Mucosa of descending colon (tissue), 3 donors: Measurements from ENCODE around the gene PCDHGA8. TPM values are rescaled to one million over a fixed set of nuclear protein-coding genes. Genes with fewer than 3 reads are reported as not detected.

Source experiments
- ATAC-seq: fragments of 200-7000 bp; cut with Tn5 transposase; one replicate; pipeline ENCODE4 v1.9.1; 2020; ENCODE audit warnings: mild to moderate bottlenecking, moderate library complexity
- DNase-seq, 3 donors: peaks; one replicate each; pipeline ENCODE4 v3.0.0-alpha.2; 2020
- H3K36me3 ChIP-seq: fragments of 200-600 bp; one replicate; pipeline ENCODE4 v1.8.0; 2021; ENCODE audit warnings: low read depth, mild to moderate bottlenecking
- H3K4me1 ChIP-seq: fragments of 200-600 bp; one replicate; pipeline ENCODE4 v1.8.0; 2021; ENCODE audit warnings: low read depth, mild to moderate bottlenecking
- H3K4me3 ChIP-seq: fragments of 200-600 bp; one replicate; pipeline ENCODE4 v1.8.0; 2021; ENCODE audit warnings: mild to moderate bottlenecking
- H3K9me3 ChIP-seq: fragments of 200-600 bp; one replicate; pipeline ENCODE4 v1.8.0; 2021; ENCODE audit warnings: mild to moderate bottlenecking
- intact Hi-C, 2 donors: fragments of 100-400 bp; cut with DNase I in 1 of 2; cut with micrococcal nuclease in 1 of 2; formaldehyde crosslinking; loops; one replicate each; pipeline versions ENCODE4 v1.11.0 to v1.11.1; 2022; cut with DNase I, micrococcal nuclease
- total RNA-seq, 3 donors: library from RNA; stranded (reverse); fragmentation: NEBNext Ultra II Directional in 2 of 3; extraction: Animal tissue kit (Norgen Biotek cat#: 25700) in 2 of 3; gene quantifications; one replicate each; pipeline versions ENCODE4 v1.2.1 to v1.2.4, GENCODE V29; 2021 to 2023
- TF ChIP-seq, protein P1 (sequence below): fragments of 200-600 bp; IDR thresholded peaks from one replicate; pipeline ENCODE4 v1.8.0; 2022; ENCODE audit warnings: antibody characterized with exemption, mild to moderate bottlenecking
- donor health status: DM: no; HTN: no; CAD: no; lungs with moderate emphysema.
- donor health status: DM: no; HTN: no; CAD: no.
- donor health status: DM: no; HTN: yes; CAD: no.

PCDHGA8 gene
- total RNA-seq, 3 donors from 2014 or later, result 0.78 to 3.8 (median 0.87) TPM

DNA sequence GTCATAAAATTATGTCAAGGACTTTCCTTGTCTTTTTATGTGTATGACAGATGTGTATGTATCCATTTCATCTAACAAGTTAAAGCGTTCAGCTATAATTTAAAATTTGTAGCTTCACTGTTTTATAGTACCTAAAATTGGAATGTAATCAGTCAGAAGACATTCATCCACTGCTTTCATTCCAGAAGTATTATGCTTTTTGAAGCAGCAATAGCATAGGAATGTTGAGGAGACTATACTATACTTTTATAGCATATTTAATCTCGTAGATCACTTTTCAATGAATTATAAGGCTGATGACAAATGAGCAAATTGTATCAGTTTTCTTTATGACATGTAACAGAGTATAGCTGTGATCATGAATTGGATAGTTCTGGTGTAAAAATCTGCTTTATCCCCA, 44.8 kb downstream of the PCDHGA8 start:
- DNase-seq, result no peak
- H3K4me3 ChIP-seq, result no peak overlapping the region
- ATAC-seq, result no peak
- TF ChIP-seq, protein P1, sequence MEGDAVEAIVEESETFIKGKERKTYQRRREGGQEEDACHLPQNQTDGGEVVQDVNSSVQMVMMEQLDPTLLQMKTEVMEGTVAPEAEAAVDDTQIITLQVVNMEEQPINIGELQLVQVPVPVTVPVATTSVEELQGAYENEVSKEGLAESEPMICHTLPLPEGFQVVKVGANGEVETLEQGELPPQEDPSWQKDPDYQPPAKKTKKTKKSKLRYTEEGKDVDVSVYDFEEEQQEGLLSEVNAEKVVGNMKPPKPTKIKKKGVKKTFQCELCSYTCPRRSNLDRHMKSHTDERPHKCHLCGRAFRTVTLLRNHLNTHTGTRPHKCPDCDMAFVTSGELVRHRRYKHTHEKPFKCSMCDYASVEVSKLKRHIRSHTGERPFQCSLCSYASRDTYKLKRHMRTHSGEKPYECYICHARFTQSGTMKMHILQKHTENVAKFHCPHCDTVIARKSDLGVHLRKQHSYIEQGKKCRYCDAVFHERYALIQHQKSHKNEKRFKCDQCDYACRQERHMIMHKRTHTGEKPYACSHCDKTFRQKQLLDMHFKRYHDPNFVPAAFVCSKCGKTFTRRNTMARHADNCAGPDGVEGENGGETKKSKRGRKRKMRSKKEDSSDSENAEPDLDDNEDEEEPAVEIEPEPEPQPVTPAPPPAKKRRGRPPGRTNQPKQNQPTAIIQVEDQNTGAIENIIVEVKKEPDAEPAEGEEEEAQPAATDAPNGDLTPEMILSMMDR, result no peak
- peaks cover 86% of the 10 kb centered on the region for H3K9me3 ChIP-seq
- no peaks in the 10 kb centered on the region for H3K36me3 ChIP-seq
- intact Hi-C loops, result no loop called here
- no peaks in the 10 kb centered on the region for H3K4me1 ChIP-seq

DNA sequence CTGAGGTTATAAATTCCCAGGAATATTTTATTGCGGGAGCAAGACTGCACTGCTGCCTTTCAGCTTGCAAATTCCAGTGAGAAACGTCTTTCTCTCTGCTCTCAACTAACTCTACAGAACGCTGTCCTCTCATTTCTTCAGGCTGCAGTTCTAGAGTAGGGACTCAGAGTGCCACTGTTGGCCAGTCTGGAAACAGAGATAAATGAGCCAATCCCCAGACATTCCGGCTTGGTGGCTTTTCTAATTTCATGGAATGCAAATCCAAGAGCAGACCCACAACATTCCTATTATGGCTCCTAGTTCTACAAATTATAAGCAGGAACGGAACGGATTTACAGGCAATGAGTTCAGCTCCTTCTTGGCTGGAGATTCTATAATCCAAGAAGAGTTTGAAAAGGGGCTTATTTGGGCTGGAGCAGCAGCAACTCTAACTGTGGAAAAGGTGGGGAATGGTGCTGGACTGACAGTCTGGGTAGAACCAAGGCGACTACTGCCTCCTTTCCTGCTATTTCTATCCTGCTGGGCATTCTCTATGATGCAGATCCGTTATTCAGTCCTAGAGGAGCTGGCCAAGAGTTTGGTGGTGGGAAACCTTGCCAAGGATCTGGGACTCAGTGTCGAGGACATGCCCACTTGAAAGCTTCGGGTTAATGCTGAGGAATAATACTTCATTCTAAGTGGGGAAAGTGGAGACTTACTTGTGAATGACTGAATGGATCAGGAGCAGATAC, 47.1 kb downstream of the PCDHGA8 start:
- intact Hi-C loops, result no loop called here
- H3K36me3 ChIP-seq, result no peaks in the 10 kb centered on the region
- H3K4me1 ChIP-seq, result no peaks in the 10 kb centered on the region
- no peak overlapping the region for H3K4me3 ChIP-seq
- DNase-seq (no peak), ATAC-seq (no peak)
- H3K9me3 ChIP-seq, result peaks cover 72% of the 10 kb centered on the region
- TF ChIP-seq, protein P1, result no peak

DNA sequence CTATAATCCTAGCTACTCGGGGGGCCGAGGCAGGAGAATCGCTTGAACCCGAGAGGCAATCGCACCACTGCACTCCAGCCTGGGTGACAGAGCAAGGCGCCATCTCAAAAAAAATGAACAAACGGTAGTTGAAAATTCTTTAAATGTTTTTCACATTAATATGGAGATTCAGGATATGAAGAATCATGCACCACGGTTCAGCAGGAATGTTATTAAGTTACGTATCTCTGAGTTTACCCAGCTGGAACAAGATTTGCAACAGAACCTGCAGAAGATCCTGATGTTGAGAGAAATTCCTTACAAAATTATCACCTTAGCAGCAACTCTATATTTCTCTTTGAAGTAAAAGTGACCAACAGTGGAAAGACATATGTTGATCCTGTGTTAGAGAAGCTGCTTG, 47.9 kb downstream of the PCDHGA8 start:
- DNase-seq (no peak), ATAC-seq (no peak)
- intact Hi-C loops, result no loop called here
- Histone ChIP-seq H3K9me3 (peaks cover 74% of the 10 kb centered on the region), H3K4me1 (no peaks in the 10 kb centered on the region), H3K4me3 (no peak overlapping the region), H3K36me3 (no peaks in the 10 kb centered on the region)
- TF ChIP-seq, protein P1, result no peak

DNA sequence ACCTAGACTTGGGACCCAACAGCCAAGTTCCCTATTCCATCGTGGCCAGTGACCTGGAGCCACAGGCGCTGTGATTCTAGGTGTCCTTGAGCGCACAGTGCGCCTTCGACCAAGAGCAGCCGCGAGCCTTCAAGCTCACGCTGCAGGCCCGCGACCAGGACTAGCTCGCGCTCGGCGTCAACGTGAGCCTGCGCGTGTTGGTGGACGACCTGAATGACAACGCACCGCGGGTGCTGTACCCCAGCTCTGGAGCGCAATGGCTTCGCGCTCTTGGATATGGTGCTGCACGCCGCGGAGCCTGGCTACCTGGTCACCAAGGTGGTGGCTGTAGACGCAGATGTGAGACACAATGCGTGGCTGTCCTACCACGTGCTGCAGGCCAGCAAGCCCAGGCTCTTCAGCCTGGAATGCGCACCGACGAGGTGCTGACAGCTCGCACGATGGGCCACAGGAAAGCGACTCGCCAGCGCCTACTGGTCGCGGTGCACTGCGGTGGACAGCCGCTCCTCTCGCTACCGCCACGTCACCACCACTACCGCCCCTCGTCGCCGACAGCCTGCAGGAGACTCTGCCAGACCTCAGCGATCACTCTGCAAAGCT, 49.2 kb downstream of the PCDHGA8 start:
- intact Hi-C loops, result no loop called here
- TF ChIP-seq, protein P1, result no peak
- no peak for ATAC-seq

More for the DNA sequence above, 49.2 kb downstream of the PCDHGA8 start:
- Histone ChIP-seq H3K4me3 (no peak overlapping the region), H3K36me3 (no peaks in the 10 kb centered on the region), H3K4me1 (no peaks in the 10 kb centered on the region), H3K9me3 (peaks cover 66% of the 10 kb centered on the region)
- DNase-seq, result no peak

Other genes starting within 250 kb of the PCDHGA8 start
- under 1 TPM; 0.24 to 0.60 (median 0.29) TPM for gene PCDHB6, start 242.6 kb upstream of the PCDHGA8 start, total RNA-seq
- gene PCDHB7, start 220.0 kb upstream of the PCDHGA8 start, total RNA-seq, result 1 to 10 TPM in 1 of 3 donors, under 1 TPM in 1, not detected in 1; 0.55 to 2.5 TPM
- 1 to 10 TPM in 1 of 3 donors, under 1 TPM in 2; 0.12 to 2.1 (median 0.72) TPM for gene PCDHB8, start 214.8 kb upstream of the PCDHGA8 start, total RNA-seq
- 1 to 10 TPM in 1 of 3 donors, under 1 TPM in 2; 0.49 to 3.4 (median 0.89) TPM for gene PCDHB16, start 210.2 kb upstream of the PCDHGA8 start, total RNA-seq
- 1 to 10 TPM in 1 of 3 donors, under 1 TPM in 2; 0.26 to 2.4 (median 0.70) TPM for gene PCDHB9, start 205.5 kb upstream of the PCDHGA8 start, total RNA-seq
- 1 to 10 TPM in 1 of 3 donors, under 1 TPM in 2; 0.35 to 4.9 (median 0.60) TPM for gene PCDHB10, start 200.3 kb upstream of the PCDHGA8 start, total RNA-seq
- 1 to 10 TPM in 2 of 3 donors, under 1 TPM in 1; 0.55 to 5.8 (median 1.3) TPM for gene PCDHB11, start 193.0 kb upstream of the PCDHGA8 start, total RNA-seq
- gene PCDHB12, start 183.9 kb upstream of the PCDHGA8 start, total RNA-seq, result 1 to 10 TPM in 1 of 3 donors, under 1 TPM in 2; 0.52 to 3.9 (median 0.67) TPM
- gene PCDHB13, start 178.7 kb upstream of the PCDHGA8 start, total RNA-seq, result 1 to 10 TPM; 1.2 to 4.3 (median 1.9) TPM
- 1 to 10 TPM in 2 of 3 donors, under 1 TPM in 1; 0.98 to 6.1 (median 2.0) TPM for gene PCDHB14, start 169.3 kb upstream of the PCDHGA8 start, total RNA-seq
- 1 to 10 TPM in 2 of 3 donors, under 1 TPM in 1; 0.69 to 4.3 (median 1.2) TPM for gene PCDHB15, start 147.2 kb upstream of the PCDHGA8 start, total RNA-seq
- gene SLC25A2, start 88.6 kb upstream of the PCDHGA8 start, total RNA-seq, result 1 to 10 TPM; 1.2 to 1.7 (median 1.5) TPM
- gene TAF7, start 71.8 kb upstream of the PCDHGA8 start, total RNA-seq, result 10 to 100 TPM; 52.6 to 70.4 (median 56.9) TPM
- gene PCDHGA1, start 62.1 kb upstream of the PCDHGA8 start, total RNA-seq, result 1 to 10 TPM in 1 of 3 donors, under 1 TPM in 2; 0.35 to 1.6 (median 0.43) TPM
- gene PCDHGA2, start 53.9 kb upstream of the PCDHGA8 start, total RNA-seq, result 1 to 10 TPM in 1 of 3 donors, under 1 TPM in 2; 0.41 to 3.8 (median 0.51) TPM
- 1 to 10 TPM in 1 of 3 donors, under 1 TPM in 2; 0.24 to 2.2 (median 0.43) TPM for gene PCDHGA3, start 48.8 kb upstream of the PCDHGA8 start, total RNA-seq
- 1 to 10 TPM; 1.0 to 4.1 (median 1.2) TPM for gene PCDHGB1, start 42.5 kb upstream of the PCDHGA8 start, total RNA-seq
- 1 to 10 TPM in 2 of 3 donors, under 1 TPM in 1; 0.90 to 4.6 (median 1.2) TPM for gene PCDHGA4, start 37.6 kb upstream of the PCDHGA8 start, total RNA-seq
- 1 to 10 TPM; 1.5 to 5.7 (median 2.8) TPM for gene PCDHGB2, start 32.6 kb upstream of the PCDHGA8 start, total RNA-seq
- 1 to 10 TPM; 1.2 to 4.2 (median 1.2) TPM for gene PCDHGA5, start 28.5 kb upstream of the PCDHGA8 start, total RNA-seq
- 1 to 10 TPM; 2.0 to 6.3 (median 2.0) TPM for gene PCDHGB3, start 22.4 kb upstream of the PCDHGA8 start, total RNA-seq
- 1 to 10 TPM; 1.6 to 6.7 (median 1.9) TPM for gene PCDHGA6, start 18.7 kb upstream of the PCDHGA8 start, total RNA-seq
- gene PCDHGA7, start 9.9 kb upstream of the PCDHGA8 start, total RNA-seq, result 1 to 10 TPM; 1.0 to 5.6 (median 1.7) TPM
- gene PCDHGB4, start 4.9 kb upstream of the PCDHGA8 start, total RNA-seq, result 1 to 10 TPM in 2 of 3 donors, under 1 TPM in 1; 0.65 to 5.3 (median 1.2) TPM
- 1 to 10 TPM; 3.1 to 9.8 (median 5.6) TPM for gene PCDHGB5, start 5.3 kb downstream of the PCDHGA8 start, total RNA-seq
- gene PCDHGA9, start 10.1 kb downstream of the PCDHGA8 start, total RNA-seq, result 1 to 10 TPM; 2.6 to 6.7 (median 3.2) TPM
- gene PCDHGB6, start 15.4 kb downstream of the PCDHGA8 start, total RNA-seq, result 1 to 10 TPM; 2.3 to 8.5 (median 2.8) TPM
- gene PCDHGA10, start 20.4 kb downstream of the PCDHGA8 start, total RNA-seq, result 1 to 10 TPM; 3.5 to 6.1 (median 4.7) TPM
- 10 to 100 TPM in 1 of 3 donors, 1 to 10 TPM in 2; 4.2 to 17.9 (median 4.5) TPM for gene PCDHGB7, start 25.0 kb downstream of the PCDHGA8 start, total RNA-seq
- 1 to 10 TPM; 1.8 to 5.6 (median 2.6) TPM for gene PCDHGA11, start 28.4 kb downstream of the PCDHGA8 start, total RNA-seq
- 1 to 10 TPM; 2.6 to 5.5 (median 3.0) TPM for gene PCDHGA12, start 37.9 kb downstream of the PCDHGA8 start, total RNA-seq
- 10 to 100 TPM; 12.1 to 50.5 (median 24.5) TPM for gene PCDHGC3, start 83.3 kb downstream of the PCDHGA8 start, total RNA-seq
- gene PCDHGC4, start 92.4 kb downstream of the PCDHGA8 start, total RNA-seq, result 1 to 10 TPM in 2 of 3 donors, under 1 TPM in 1; 0.75 to 2.6 (median 1.6) TPM
- 1 to 10 TPM in 1 of 3 donors, under 1 TPM in 2; 0.61 to 2.6 (median 0.89) TPM for gene PCDHGC5, start 96.4 kb downstream of the PCDHGA8 start, total RNA-seq
- gene DIAPH1, start 226.4 kb downstream of the PCDHGA8 start, total RNA-seq, result 10 to 100 TPM; 53.3 to 87.7 (median 82.7) TPM
- 10 to 100 TPM; 45.1 to 47.0 (median 45.8) TPM for gene HDAC3, start 244.2 kb downstream of the PCDHGA8 start, total RNA-seq
- 1 to 10 TPM; 2.3 to 3.9 (median 3.3) TPM for gene RELL2, start 244.4 kb downstream of the PCDHGA8 start, total RNA-seq